Stimulated activated CD4-positive, alpha-beta T cell treated with anti-CD3 and anti-CD28 coated beads, Interleukin-4, amount 100 ng/mL, for 1 hour (primary cell): ENCODE measurements around the gene SMPDL3A.
"Not testable (repeated sequence)": the region's sequence is repeated elsewhere in the genome, so short reads cannot be mapped to it uniquely, and the experiment has no call there.

Experiments used
- DNase-seq: peaks from one replicate; pipeline ENCODE4 v3.0.0-alpha.2; 2020

Gene SMPDL3A, protein sequence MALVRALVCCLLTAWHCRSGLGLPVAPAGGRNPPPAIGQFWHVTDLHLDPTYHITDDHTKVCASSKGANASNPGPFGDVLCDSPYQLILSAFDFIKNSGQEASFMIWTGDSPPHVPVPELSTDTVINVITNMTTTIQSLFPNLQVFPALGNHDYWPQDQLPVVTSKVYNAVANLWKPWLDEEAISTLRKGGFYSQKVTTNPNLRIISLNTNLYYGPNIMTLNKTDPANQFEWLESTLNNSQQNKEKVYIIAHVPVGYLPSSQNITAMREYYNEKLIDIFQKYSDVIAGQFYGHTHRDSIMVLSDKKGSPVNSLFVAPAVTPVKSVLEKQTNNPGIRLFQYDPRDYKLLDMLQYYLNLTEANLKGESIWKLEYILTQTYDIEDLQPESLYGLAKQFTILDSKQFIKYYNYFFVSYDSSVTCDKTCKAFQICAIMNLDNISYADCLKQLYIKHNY

GRCh38 chr6:122789182-122790027 is at the start of gene SMPDL3A:
SMPDL3A (plus strand) TSS chr6:122789258; CDS start chr6:122789347, 89 bp downstream.
- peak; percentile 3 for DNase-seq

GRCh38 chr6:122740091-122740490 is 49.0 kb upstream of the SMPDL3A start:
- DNase-seq = no peak

DNA sequence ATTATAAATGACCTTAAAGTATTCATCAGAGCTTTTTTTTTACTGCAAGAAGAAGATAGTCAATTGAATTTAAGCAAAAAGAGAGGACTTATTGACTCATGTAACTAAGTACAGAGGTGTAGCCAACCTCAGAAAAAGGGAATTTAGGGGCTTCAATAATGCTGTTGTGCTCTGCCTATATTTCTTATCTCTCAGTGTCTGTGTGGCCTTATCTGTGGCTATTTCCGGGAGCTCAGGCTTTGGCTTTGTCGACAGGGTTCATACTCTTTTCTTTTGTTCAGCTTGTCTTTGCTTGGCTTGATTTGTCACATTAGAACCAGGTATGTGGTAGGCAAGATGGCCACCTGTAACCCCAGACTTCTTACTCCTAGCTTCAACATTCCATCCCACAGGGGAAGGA is 48.1 kb upstream of the SMPDL3A start:
- no peak for DNase-seq

- not testable (repeated sequence) for DNase-seq
Measured at GRCh38 chr6:122744247-122744646, 44.8 kb upstream of the SMPDL3A start.

DNA sequence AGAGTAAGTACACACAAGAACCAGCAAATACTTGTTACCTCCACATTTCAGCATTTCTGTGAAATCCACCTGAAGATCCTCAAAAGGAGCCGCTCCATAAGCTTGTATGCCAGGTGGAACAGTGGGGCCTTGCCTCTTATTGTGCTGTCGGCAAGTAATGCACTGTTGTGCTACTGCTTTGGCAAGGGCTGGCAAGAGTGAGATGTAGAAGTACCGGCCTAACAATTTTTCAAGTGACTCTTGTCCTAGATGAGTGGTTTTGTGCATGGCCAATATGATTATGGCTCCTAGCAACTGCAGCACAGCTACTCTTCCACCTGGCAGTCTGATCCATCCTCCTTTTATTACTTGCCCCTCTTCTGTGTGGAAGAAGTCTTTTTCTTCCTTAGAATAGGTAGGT is 44.2 kb upstream of the SMPDL3A start:
- not testable (repeated sequence) for DNase-seq

DNA sequence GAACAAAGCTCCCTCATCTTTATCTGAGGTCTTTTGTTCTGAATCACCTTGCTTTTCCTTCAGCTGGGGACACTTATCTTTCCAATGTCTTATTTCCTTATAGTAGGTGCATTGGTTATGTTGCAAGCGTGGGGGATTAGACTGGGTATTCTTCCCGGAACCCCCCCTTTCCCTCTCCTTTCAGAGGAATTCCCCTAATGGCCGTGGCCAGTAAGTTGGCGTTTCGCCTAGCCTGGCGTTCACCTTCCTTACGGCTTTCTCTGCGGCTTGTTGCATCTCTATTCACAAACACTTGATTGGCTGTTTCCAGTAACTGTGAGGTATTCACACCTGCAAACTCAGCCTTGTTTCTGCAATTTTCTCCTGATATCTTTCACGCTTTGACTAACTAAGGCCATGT is 42.4 kb upstream of the SMPDL3A start:
- no peak for DNase-seq

- no peak for DNase-seq
Measured at GRCh38 chr6:122747573-122747972, 41.5 kb upstream of the SMPDL3A start.

DNA sequence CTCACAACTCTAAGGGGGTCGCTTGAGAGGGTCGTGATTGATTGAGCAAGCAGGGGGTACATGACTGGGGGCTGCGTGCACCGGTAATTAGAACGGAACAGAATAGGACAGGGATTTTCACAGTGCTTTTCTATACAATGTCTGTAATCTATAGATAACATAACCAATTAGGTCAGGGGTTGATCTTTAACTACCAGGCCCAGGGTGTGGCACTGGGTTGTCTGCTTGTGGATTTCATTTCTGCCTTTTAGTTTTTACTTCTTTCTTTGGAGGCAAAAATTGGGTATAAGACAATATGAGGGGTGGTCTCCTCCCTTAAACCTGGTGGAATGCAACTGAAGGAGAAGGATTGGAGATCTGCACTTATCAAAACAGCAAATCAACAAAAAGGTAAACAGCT is 40.1 kb upstream of the SMPDL3A start:
- not testable (repeated sequence) for DNase-seq

GRCh38 chr6:122749451-122750050 is 39.5 kb upstream of the SMPDL3A start:
- no peak for DNase-seq

DNA sequence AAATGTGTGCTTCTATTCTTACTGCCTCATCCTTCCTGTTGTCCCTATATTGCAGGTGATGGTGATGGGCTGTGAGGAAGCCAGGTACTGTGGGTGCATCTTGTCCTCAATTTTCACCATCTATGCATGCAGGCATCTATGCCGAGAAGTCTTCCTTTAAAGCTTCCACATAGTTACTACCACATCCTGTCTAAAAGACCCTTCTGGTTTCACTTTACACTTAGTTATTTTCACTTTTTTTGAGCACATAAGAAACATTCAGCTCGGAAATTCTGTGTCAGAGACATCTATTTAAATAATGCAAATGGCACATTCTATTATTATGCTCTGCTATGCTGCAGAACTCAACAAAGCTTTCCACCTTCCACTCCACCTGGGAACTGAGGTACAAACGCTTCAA is 37.7 kb upstream of the SMPDL3A start:
- no peak for DNase-seq

- no peak for DNase-seq
Measured at GRCh38 chr6:122752459-122752858, 36.6 kb upstream of the SMPDL3A start.

DNA sequence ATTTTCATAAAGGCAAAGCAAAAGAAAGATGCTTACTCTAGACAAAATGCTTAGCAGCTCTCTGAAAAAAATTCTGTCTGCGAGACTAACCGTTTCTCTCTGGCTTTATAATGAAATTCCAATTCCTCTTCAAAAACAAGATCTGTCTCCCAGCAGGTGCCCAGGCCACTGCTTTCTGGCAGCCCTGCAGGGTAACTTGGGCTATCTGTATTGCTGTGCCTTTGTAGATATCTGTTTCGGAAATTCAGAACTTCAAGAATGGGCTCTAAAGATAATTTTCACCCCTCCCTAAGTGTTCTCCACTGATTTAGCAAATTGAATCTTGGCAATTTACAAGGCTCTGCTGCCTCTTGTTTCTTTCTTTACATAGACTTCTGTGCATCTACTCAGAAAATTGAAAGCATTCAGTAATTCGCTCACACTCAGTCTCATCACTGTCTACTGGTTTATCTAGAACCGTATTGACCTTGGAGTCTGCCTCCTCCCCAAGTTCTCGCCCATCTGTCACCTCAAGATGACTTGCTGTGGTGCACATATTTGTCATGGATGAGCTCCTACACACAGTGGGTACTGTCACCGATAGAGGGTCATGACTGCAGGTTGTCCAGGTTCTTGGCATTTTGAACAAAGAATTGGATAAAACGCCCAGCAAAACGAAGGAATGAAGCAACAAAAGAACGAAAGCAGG is 35.9 kb upstream of the SMPDL3A start:
- no peak for DNase-seq

DNA sequence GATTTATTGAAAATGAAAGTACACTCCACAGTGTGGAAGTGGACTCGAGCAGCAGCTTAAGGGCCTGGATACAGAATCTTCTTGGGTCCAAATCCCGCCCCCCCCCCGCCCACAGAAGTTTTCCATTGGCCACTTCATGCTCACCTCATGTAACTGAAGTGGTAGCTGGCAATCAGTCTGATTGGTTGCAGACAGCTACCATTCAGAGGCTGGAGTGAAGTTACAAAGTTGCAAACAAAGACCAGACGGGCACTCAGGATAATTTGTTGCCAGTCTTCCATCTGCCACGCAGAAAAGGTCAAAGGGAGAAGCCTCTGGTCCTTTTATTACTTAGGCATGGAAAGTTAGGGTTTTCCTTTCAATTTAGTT is 35.4 kb upstream of the SMPDL3A start:
- no peak for DNase-seq

DNA sequence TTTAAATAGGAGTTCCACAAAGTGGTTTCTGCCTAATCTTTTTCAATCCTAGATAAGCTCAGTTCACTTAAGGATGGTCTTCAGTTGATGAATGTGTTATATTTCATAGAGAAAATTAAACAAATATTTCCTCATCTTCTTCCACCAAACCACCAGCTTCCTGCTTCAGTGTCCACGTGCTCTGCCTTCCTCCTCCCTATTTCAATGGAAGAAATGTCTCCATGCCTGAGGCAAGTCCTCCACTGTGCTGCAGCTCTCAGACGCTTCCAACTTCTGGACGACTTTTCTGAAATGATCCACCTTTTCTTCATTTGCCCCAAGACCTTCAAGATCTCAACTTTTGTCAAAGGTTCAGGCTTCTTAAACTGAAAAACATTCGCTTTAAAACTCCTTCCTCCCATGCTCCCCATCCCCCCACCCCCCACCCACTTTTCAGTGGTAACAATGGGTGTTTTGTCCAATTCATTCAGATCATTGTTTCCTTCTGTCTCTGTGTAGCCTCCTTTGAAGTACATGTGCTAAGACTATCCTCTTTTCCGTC is 34.8 kb upstream of the SMPDL3A start:
- DNase-seq = no peak

- DNase-seq = no peak
Measured at GRCh38 chr6:122755901-122756300, 33.2 kb upstream of the SMPDL3A start.

DNA sequence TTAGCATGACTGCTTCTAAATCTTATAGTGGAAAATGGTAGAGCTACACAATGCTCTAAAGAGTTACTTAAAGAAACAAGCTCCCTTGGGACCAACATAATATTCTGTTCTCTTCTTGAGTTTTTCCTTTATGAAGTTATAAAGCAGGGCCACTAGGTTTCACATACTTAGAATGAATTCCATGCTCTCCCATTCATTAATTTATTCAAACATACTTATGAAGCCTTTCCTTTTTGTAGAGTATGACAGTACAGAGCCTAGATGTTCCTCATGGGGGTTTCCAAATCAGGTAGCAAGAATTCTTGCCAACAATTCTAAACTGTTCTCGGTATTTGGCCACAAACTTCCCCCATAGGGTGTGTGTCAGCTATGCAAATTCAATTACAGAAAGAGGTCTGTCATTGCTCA is 30.1 kb upstream of the SMPDL3A start:
- no peak for DNase-seq

- DNase-seq = no peak
Measured at GRCh38 chr6:122760330-122760729, 28.7 kb upstream of the SMPDL3A start.

- no peak for DNase-seq
Measured at GRCh38 chr6:122766256-122766655, 22.8 kb upstream of the SMPDL3A start.

DNA sequence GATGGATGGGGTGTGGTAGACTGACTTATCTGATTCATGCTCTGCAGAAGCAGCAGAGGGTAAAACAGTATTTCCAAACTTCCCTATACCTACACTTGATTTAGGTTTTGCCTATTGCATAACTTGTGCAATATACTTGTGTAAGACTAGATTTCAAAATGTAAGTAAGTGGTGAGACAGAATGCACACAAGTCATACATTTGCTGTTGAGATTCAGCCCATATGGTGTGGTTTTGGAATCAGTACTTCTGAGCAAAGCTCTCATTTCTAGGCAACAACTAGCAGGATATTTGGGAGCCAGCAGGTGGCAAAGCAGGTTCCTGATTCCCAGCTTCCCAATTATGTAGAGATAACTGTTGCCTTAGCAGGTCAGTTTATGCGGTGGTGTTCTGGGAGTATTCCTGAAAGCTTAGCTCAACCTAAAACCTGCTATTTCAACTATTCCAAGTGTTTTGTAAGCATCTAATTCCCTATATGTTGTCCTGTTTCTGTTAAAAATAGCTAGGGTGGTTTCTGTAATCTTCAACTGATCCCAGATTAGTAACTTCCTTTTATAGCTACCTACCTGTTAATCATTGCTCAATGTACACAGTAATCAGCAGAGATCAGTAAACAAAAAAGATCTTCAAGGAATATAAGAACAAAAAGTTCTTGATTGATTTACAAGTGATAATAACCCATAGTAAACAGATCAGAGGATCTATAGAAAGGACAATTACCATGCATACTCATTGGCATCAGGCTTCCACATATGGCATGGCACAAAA is 18.0 kb upstream of the SMPDL3A start:
- DNase-seq = no peak

DNA sequence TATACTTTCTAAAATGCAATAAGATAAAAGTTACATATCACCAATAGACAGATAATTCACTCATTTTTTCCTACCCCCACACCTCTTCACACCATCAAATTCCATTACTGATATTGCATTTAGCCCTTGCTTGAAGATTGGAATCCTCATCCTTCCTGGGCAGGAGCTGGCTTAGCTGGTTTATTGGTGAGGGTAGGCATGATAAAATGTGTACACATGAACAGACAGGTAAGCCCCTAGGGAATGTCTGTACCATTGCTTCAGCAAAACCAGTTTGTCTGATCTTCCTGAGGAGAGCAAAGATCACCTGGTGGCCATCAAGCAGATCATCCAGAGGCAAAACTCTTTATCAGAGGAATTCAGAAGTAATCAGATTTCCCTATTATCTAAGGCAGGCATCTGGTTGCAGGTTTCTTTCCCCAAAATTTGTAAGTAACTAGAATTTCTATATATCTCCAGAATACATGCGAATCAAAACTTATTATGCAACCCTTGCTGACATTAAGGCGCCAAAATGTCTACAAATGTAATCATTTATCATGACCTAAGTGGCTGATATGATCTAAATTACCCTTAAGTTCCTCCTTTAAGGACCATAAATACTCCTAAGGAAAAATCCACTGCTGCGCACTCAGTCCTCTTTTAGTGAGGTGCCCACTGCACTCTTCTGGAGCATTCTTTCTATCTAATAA is 16.2 kb upstream of the SMPDL3A start:
- DNase-seq = no peak

GRCh38 chr6:122775975-122776374 is 13.1 kb upstream of the SMPDL3A start:
- no peak for DNase-seq
